Testis (tissue), 5 donors: ENCODE measurements around the gene FHAD1. TPM values are rescaled to one million over a fixed set of nuclear protein-coding genes. Genes with fewer than 3 reads are reported as not detected.
A peak's percentile ranks its signal among the peaks of the same experiment; 100 is the strongest.

Experiments used
- DNase-seq: peaks from one replicate; pipeline ENCODE4 v3.0.0-alpha.2; 2019
- H3K27ac ChIP-seq, 2 donors: fragments of 200-600 bp; sonication (generic); one replicate each; pipeline ENCODE4 v1.5.1; 2019
- H3K27me3 ChIP-seq: fragments of 200-600 bp; sonication (generic); one replicate; pipeline ENCODE4 v1.5.1; 2019
- H3K36me3 ChIP-seq: fragments of 200-600 bp; sonication (generic); one replicate; pipeline ENCODE4 v1.5.1; 2017; ENCODE audit warnings: low read depth; ENCODE audit errors: missing control alignments
- H3K4me1 ChIP-seq: fragments of 200-600 bp; sonication (generic); one replicate; pipeline ENCODE4 v1.5.1; 2019
- H3K4me3 ChIP-seq, 2 donors: fragments of 200-600 bp; sonication (generic); one replicate each; pipeline ENCODE4 v1.5.1; 2017 to 2019
- H3K9me3 ChIP-seq: fragments of 200-600 bp; sonication (generic); one replicate; pipeline ENCODE4 v1.5.1; 2017
- POLR2A ChIP-seq: fragments of 450-650 bp; IDR thresholded peaks from one replicate; pipeline ENCODE4 v1.6.1; 2017; ENCODE audit warnings: antibody characterized with exemption, mild to moderate bottlenecking, moderate library complexity
- WGBS, 2 donors: methylation state at CpG; one replicate each; pipeline ENCODE4 v1.1.5; 2018; 5-methylcytosine and 5-hydroxymethylcytosine counted together
- intact Hi-C: fragments of 100-400 bp; cut with DNase I; formaldehyde crosslinking; loops from one replicate; pipeline ENCODE4 v1.15.1; 2023; ENCODE audit warnings: low total_unique reads
- long read RNA-seq, 2 donors: transcript quantifications; one replicate each; lab custom pipeline, GENCODE V29; 2026
- polyA plus RNA-seq: library from polyadenylated mRNA; stranded (reverse); fragments of 350-450 nt; fragmentation: Illumina TruSeq; extraction: RNeasy Lipid Tissue Mini Kit (QIAGEN cat#74804); gene quantifications from one replicate; pipeline ENCODE4 v1.2.3, GENCODE V29; 2014; ENCODE audit warnings: low read depth, low replicate concordance; ENCODE audit not compliant: insufficient read depth
- total RNA-seq, 2 donors: library from RNA; depleted of rRNA; stranded (reverse); fragments of >200 nt; gene quantifications; one replicate each; pipeline ENCODE4 v1.2.3, GENCODE V29; 2016
- TF ChIP-seq, protein P1 (sequence below), 3 experiments: fragments of 450-650 bp in 2 of 3; fragments of 200-600 bp in 1 of 3; sonication (generic) in 1 of 3; IDR thresholded peaks; one replicate each; pipeline ENCODE4 v1.5.1; 2016 to 2019; ENCODE audit warnings: antibody characterized with exemption in 3 of 3, mild to moderate bottlenecking in 2 of 3, moderate library complexity in 1 of 3

FHAD1 gene
- total RNA-seq = 10 to 100 TPM; 22.0 to 73.3 TPM
- polyA plus RNA-seq = 59.0 TPM
- long read RNA-seq, donor 1 = 0 reads
- long read RNA-seq, donor 2 = 0 reads

DNA sequence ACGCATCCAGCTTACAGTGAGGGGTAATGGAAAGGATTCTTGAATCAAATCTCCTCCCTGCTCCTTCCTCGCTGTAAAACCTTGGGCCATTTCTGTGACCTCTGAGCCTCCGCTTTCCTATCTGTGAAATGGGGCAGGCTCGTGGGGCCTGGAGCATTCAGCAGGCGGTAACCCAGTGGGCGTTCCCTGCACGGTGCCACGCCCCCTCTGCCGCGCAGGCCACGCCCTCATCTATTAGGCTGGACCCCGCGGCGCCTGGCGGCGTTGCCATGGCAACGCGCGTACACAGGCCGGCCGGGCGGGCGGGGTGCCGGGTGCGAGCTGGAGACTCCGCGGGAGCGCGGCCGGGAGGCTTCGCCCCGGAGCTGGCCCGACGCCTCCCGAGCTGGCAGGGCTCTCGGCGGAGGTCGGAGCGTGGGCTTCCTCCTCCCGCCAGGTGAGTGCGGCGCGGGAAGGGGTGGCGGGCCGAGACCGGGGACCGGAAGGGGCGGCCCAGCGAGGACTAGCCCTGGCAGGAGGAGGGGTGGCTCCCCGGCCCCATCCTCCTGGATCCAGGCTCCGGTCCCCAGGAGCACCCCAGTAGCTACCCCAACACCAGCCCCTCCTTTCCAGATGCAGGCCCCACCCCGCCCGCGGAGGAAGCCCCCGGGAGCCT, at the start of gene FHAD1:
TSS of gene FHAD1 (plus strand) at position 264 of the 655 bp plus-strand sequence. CDS start 4,562 bp downstream, outside the sequence.
- DNase-seq = peak; percentile 86
- intact Hi-C loops = no loop called here
- Histone ChIP-seq H3K36me3 (no peaks in the 10 kb centered on the region), H3K27me3 (no peaks in the 10 kb centered on the region), H3K4me3 (peak within 1 kb of the TSS; percentile 56 to 59), H3K4me1 (peaks cover 5% of the 10 kb centered on the region), H3K27ac (no peak within 1 kb of the TSS), H3K9me3 (no peaks in the 10 kb centered on the region)
- no peak for TF ChIP-seq POLR2A
- TF ChIP-seq, protein P1, sequence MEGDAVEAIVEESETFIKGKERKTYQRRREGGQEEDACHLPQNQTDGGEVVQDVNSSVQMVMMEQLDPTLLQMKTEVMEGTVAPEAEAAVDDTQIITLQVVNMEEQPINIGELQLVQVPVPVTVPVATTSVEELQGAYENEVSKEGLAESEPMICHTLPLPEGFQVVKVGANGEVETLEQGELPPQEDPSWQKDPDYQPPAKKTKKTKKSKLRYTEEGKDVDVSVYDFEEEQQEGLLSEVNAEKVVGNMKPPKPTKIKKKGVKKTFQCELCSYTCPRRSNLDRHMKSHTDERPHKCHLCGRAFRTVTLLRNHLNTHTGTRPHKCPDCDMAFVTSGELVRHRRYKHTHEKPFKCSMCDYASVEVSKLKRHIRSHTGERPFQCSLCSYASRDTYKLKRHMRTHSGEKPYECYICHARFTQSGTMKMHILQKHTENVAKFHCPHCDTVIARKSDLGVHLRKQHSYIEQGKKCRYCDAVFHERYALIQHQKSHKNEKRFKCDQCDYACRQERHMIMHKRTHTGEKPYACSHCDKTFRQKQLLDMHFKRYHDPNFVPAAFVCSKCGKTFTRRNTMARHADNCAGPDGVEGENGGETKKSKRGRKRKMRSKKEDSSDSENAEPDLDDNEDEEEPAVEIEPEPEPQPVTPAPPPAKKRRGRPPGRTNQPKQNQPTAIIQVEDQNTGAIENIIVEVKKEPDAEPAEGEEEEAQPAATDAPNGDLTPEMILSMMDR (IDR thresholded peaks at IDR 0.05) = no peak
- WGBS, 2 donors = 10 to 12% methylated on average over 16 to 20 of the region's 55 CpGs

- TF ChIP-seq, protein P1 (IDR thresholded peaks at IDR 0.05) = no peak
- no peak for TF ChIP-seq POLR2A
- Histone ChIP-seq H3K27me3 (no peaks in the 10 kb centered on the region), H3K9me3 (no peaks in the 10 kb centered on the region), H3K27ac (no peak overlapping the region), H3K4me1 (peaks cover 11% of the 10 kb centered on the region), H3K4me3 (no peak overlapping the region), H3K36me3 (no peaks in the 10 kb centered on the region)
- intact Hi-C loops = no loop called here
- DNase-seq = no peak
- WGBS, 2 donors = 80 to 91% methylated on average over 12 of the region's 12 CpGs
Measured at GRCh38 chr1:15197591-15198447, 49.2 kb upstream of the FHAD1 start.

DNA sequence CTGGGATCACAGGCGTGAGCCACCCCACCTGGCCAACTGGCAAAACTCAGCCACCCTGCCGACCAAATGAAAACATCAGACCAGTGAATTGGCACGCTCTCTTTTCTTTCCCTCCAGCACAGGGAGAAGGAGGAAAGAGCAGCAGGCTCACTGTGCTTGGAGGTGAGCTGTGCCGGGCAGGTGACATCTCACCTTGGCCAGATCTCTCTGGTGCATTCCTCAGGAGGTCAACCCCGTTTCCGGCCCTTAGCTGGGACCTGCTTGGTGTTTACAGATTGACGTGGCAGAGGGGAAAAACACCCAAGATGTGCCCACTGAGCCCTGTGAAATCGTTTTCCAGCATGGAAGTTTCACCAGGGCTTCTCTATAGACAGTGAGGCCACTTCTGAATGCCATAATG, 48.3 kb upstream of the FHAD1 start:
- Histone ChIP-seq H3K4me3 (no peak overlapping the region), H3K27me3 (no peaks in the 10 kb centered on the region), H3K36me3 (no peaks in the 10 kb centered on the region), H3K27ac (no peak overlapping the region), H3K4me1 (peaks cover 11% of the 10 kb centered on the region), H3K9me3 (no peaks in the 10 kb centered on the region)
- no peak for DNase-seq
- intact Hi-C loops = no loop called here
- 87 to 95% methylated on average over 5 to 8 of the region's 8 CpGs for WGBS, 2 donors
- TF ChIP-seq, protein P1 (IDR thresholded peaks at IDR 0.05) = no peak
- no peak for TF ChIP-seq POLR2A

- DNase-seq = no peak
- no peaks in the 10 kb centered on the region for H3K27me3 ChIP-seq
- TF ChIP-seq, protein P1 (IDR thresholded peaks at IDR 0.05) = no peak
- TF ChIP-seq POLR2A = no peak
- H3K4me1 ChIP-seq = peaks cover 2% of the 10 kb centered on the region
- no peak overlapping the region for H3K4me3 ChIP-seq
- H3K9me3 ChIP-seq = no peaks in the 10 kb centered on the region
- H3K27ac ChIP-seq = no peak overlapping the region
- 76 to 82% methylated on average over 4 of the region's 4 CpGs for WGBS, 2 donors
- H3K36me3 ChIP-seq = no peaks in the 10 kb centered on the region
- intact Hi-C loops = no loop called here
Measured at GRCh38 chr1:15201221-15201620, 45.8 kb upstream of the FHAD1 start.
